Cardiac muscle cell (in vitro differentiated cells and primary cell): ENCODE data around the gene TROAP. TPM values are rescaled to one million over a fixed set of nuclear protein-coding genes. Genes with fewer than 3 reads are reported as not detected.

Source experiments
- DNase-seq, 2 donors: peaks; one replicate each; pipeline versions ENCODE4 v3.0.0 to v3.0.0-alpha.2; 2010 to 2017; ENCODE audit warnings: low read depth in 1 of 2, low spot score in 1 of 2
- H3K27ac ChIP-seq: fragments of 200-600 bp; sonication (generic); 2 replicates; pipeline ENCODE4 v1.5.1; 2016
- H3K27me3 ChIP-seq: fragments of 200-600 bp; sonication (generic); 2 replicates; pipeline ENCODE4 v1.6.0; 2016; ENCODE audit warnings: control low read depth
- H3K36me3 ChIP-seq: fragments of 200-600 bp; sonication (generic); 2 replicates; pipeline ENCODE4 v1.5.1; 2016; ENCODE audit warnings: control low read depth
- H3K4me1 ChIP-seq: fragments of 200-600 bp; sonication (generic); 2 replicates; pipeline ENCODE4 v1.8.1; 2017; ENCODE audit warnings: low read depth, mild to moderate bottlenecking, mixed run types
- H3K4me3 ChIP-seq: fragments of 200-600 bp; sonication (generic); 2 replicates; pipeline ENCODE4 v1.5.1; 2016; ENCODE audit warnings: mild to moderate bottlenecking
- H3K9me3 ChIP-seq: fragments of 200-600 bp; sonication (generic); 2 replicates; pipeline ENCODE4 v1.5.1; 2017; ENCODE audit warnings: low read depth, mild to moderate bottlenecking, control low read depth
- polyA plus RNA-seq: library from polyadenylated mRNA; unstranded; fragments of >200 nt; fragmentation: Nextera tagmentation; extraction: Ambion mirVana; gene quantifications from 2 replicates; pipeline ENCODE4 v1.2.1, GENCODE V29; 2016
- total RNA-seq: library from RNA; depleted of rRNA; stranded (reverse); fragments of >200 nt; gene quantifications from 2 replicates; pipeline ENCODE4 v1.2.3, GENCODE V29; 2016
- TF ChIP-seq, protein P1 (sequence below): IDR thresholded peaks from 2 replicates; pipeline ENCODE4 v1.5.1; 2012; ENCODE audit warnings: low read depth, mild to moderate bottlenecking, low read length

TROAP gene
- total and polyA plus RNA-seq, 2 experiments from 2014 or later = 8.2 to 72.9 TPM

DNA sequence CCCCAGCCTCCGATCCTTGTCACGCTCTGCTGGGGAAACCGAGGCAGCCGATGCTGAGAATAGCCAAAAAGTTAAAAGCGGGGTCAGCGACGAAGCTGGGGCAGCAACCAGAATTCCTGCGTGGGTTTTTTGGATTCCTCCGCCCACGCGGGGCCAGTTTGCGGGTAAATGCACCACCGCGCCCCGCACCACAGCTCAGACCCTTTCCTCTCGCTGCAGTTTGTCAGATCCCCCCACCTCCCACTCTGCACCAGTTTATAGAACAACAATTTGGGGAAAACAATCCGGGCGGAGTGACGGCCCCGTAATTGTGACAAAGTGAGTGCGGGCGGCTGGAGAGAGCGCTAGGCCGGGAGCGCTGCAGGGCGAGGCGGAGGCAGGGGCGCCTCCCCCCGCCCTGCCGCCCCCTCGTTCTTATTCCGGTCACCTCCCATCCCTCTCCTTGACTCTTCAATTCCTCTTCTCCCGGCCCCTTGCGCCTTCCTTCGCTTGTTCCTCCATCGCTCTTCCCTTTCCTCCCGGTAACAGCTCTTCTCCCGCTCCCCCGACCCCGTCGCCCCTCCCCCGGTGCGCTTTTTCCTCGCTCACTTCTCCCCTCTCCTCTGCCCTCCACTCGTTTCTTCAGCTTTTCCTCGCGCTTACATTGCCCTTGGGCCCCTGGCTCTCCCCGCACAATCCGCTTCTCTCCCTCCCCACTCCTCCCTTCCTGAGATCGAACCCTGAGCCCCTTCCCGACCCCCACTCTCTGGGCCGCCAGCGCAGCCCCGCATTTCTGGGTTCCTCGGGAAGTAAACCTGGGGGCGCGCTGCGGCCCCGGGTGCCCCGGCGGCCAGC is 23.0 kb downstream of the TROAP start:
- TF ChIP-seq, protein P1, sequence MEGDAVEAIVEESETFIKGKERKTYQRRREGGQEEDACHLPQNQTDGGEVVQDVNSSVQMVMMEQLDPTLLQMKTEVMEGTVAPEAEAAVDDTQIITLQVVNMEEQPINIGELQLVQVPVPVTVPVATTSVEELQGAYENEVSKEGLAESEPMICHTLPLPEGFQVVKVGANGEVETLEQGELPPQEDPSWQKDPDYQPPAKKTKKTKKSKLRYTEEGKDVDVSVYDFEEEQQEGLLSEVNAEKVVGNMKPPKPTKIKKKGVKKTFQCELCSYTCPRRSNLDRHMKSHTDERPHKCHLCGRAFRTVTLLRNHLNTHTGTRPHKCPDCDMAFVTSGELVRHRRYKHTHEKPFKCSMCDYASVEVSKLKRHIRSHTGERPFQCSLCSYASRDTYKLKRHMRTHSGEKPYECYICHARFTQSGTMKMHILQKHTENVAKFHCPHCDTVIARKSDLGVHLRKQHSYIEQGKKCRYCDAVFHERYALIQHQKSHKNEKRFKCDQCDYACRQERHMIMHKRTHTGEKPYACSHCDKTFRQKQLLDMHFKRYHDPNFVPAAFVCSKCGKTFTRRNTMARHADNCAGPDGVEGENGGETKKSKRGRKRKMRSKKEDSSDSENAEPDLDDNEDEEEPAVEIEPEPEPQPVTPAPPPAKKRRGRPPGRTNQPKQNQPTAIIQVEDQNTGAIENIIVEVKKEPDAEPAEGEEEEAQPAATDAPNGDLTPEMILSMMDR = no peak
- H3K27ac ChIP-seq = no peak overlapping the region
- DNase-seq = no peak
- H3K27me3 ChIP-seq = peaks cover 97% of the 10 kb centered on the region
- H3K9me3 ChIP-seq = no peaks in the 10 kb centered on the region
- no peaks in the 10 kb centered on the region for H3K36me3 ChIP-seq
- H3K4me3 ChIP-seq = peak overlapping the region; percentile 38
- peaks cover 19% of the 10 kb centered on the region for H3K4me1 ChIP-seq

DNA sequence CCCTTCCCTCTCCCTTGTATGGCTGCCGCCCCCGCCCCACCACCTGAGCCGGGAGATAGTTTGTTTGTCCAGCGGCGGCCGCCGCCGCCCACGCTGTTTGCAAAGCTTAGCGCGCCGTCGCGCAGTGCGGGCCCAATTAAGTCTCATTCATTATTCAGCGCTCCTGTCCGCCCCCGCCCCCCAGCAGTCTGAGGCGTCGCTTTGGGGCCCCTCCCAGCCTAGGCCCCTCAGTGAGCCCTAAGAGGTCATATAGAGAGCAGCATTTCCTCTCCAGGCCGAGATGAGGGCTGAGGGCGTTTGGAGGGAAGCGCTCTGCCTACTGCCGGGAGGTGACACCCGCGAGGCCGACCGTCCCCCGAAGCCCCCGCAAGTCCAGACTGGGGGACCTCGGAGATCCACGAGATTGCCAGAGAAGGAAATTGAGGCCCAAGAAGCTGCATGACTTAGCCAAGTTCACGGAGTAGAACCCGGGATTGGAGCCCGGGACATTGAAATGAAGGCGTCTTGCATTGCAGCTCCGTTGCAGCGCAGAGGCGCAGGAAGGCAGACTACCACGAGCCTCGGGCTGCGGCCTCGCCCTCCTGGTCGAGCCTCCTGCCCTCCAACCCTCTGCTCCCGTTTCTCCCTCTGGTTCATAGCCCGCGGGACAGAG is 23.7 kb downstream of the TROAP start, which contains the start of gene DNAJC22:
TSS of gene DNAJC22 (plus strand) at position 230 of the 652 bp plus-strand sequence. CDS start 1,985 bp downstream, outside the sequence.
- TF ChIP-seq, protein P1 = no peak
- peak within 1 kb of the TSS; percentile 38 for H3K4me3 ChIP-seq
- peaks cover 95% of the 10 kb centered on the region for H3K27me3 ChIP-seq
- no peak within 1 kb of the TSS for H3K27ac ChIP-seq
- DNase-seq = peak; percentile 34 to 42
- H3K9me3 ChIP-seq = no peaks in the 10 kb centered on the region
- H3K4me1 ChIP-seq = peaks cover 19% of the 10 kb centered on the region
- no peaks in the 10 kb centered on the region for H3K36me3 ChIP-seq

DNA sequence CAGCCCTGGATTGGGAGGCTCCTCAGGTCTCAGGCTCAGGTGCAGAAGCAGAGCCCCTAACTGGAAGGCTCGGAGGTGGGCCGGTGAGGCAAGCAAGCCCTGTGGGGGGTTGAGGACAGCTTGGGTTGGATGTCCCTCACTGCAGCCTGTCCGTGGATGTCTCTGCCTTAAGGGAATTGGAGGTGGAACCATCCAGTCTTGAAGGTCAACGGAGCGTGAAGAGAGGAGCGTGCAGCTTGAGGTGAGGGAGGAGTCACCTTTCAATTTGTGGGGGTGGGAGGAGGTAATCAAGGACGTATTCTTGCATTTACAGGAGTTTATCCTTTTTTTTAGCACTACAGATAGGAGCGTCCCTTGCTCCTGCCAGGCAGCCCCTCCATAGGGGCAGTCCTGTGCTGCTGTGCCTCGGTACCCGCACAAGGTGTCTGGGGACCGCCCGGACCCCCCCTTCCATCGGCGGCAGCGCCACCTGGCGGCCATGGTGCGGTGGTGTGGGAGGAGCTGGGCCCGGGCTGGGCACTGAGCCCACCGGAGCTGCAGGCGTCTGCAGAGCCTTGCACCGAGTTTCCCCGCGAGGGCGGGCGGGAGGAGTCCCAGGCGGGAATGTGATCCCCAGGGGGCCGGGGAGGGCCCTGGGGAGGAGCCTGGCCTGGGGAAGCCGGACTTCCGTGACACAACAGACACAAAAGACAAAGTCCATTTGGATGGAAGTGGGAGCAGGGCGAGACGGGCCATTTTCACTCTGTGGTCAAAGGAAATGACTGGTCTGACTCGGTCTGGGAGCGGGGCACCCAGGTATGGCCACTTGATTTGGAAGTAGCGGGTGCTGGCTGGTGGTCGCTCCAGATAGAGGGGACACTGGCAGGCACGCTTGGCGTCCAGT is 24.5 kb downstream of the TROAP start:
- peak; percentile 81 to 96 for DNase-seq
- no peaks in the 10 kb centered on the region for H3K9me3 ChIP-seq
- no peaks in the 10 kb centered on the region for H3K36me3 ChIP-seq
- H3K27ac ChIP-seq = no peak overlapping the region
- peaks cover 19% of the 10 kb centered on the region for H3K4me1 ChIP-seq
- peaks cover 91% of the 10 kb centered on the region for H3K27me3 ChIP-seq
- TF ChIP-seq, protein P1 = peak; percentile 94
- no peak overlapping the region for H3K4me3 ChIP-seq

DNA sequence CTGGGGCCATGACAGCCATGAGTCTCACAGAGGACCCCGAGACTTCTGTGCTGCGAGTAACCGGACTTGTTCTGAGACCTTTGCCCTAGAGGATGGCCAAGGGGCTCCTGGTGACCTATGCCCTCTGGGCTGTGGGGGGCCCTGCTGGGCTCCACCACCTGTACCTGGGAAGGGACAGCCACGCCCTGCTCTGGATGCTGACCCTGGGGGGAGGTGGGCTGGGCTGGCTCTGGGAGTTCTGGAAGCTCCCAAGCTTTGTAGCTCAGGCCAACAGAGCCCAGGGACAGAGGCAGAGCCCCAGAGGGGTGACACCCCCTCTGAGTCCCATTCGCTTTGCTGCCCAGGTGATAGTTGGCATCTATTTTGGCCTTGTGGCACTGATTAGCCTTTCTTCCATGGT is 25.7 kb downstream of the TROAP start:
- Histone ChIP-seq H3K36me3 (no peaks in the 10 kb centered on the region), H3K9me3 (no peaks in the 10 kb centered on the region), H3K4me1 (peaks cover 12% of the 10 kb centered on the region), H3K4me3 (no peak overlapping the region), H3K27ac (no peak overlapping the region), H3K27me3 (peaks cover 91% of the 10 kb centered on the region)
- DNase-seq = no peak
- TF ChIP-seq, protein P1 = no peak

DNA sequence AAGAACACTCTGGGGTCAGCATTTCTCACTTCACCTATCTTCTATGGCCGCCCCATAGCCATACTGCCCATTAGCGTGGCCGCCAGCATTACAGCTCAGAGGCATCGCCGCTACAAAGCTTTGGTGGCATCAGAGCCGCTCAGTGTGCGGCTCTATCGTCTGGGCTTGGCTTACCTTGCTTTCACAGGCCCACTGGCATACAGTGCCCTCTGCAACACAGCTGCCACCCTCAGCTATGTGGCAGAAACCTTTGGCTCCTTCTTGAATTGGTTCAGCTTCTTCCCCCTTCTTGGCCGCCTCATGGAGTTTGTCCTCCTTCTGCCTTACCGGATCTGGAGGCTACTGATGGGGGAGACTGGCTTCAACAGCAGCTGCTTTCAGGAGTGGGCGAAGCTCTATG is 26.2 kb downstream of the TROAP start:
- no peak for DNase-seq
- Histone ChIP-seq H3K27me3 (peaks cover 91% of the 10 kb centered on the region), H3K4me3 (no peak overlapping the region), H3K4me1 (peaks cover 12% of the 10 kb centered on the region), H3K27ac (no peak overlapping the region), H3K36me3 (no peaks in the 10 kb centered on the region), H3K9me3 (no peaks in the 10 kb centered on the region)
- TF ChIP-seq, protein P1 = no peak
